Erythroblast (primary cell): ENCODE measurements around the gene ADAMTSL4.

Experiments
- GATA1 ChIP-seq: IDR thresholded peaks from 2 replicates; pipeline ENCODE4 v1.6.1; 2011; ENCODE audit warnings: low read depth, mild to moderate bottlenecking, control low read depth, low read length, moderate library complexity
- POLR2A ChIP-seq: IDR thresholded peaks from 2 replicates; pipeline ENCODE4 v1.6.1; 2011; ENCODE audit warnings: mild to moderate bottlenecking, low read length

- TF ChIP-seq POLR2A (peak; percentile 3), GATA1 (no peak)
Observed at GRCh38 chr1:150576794-150577556, 27.8 kb downstream of the ADAMTSL4 start.
